ENCODE data around the gene GHRH. TPM values are rescaled to one million over a fixed set of nuclear protein-coding genes. Genes with fewer than 3 reads are reported as not detected.

Gene GHRH
- total RNA-seq, 6 experiments from 2014 or later: not detected

- H3K36me3 ChIP-seq: peaks cover 0 to 24% (median 2%) of the 10 kb centered on the region in 4 donors
- no peak overlapping the region for H3K4me3 ChIP-seq
- TF ChIP-seq CTCF (IDR thresholded peaks at IDR 0.05) (no peak), POLR2A (IDR thresholded peaks at IDR 0.05) (no peak)
- 92% methylated on average over 2 of the region's 2 CpGs for WGBS (ENCODE audit: insufficient coverage, low coverage, low lambda C conversion rate, missing lambda C conversion rate)
- ATAC-seq (no peak), DNase-seq (no peak)
- no peaks in the 10 kb centered on the region for H3K27me3 ChIP-seq
- H3K27ac ChIP-seq: no peak overlapping the region
- no peaks in the 10 kb centered on the region for H3K4me1 ChIP-seq
- intact Hi-C loops (cut with DNase I): no loop called here
- no peaks in the 10 kb centered on the region for H3K9me3 ChIP-seq
Observed at GRCh38 chr20:37302981-37303380, 41.4 kb upstream of the GHRH start.

GRCh38 chr20:37301558-37301957 lies 39.9 kb upstream of the GHRH start:
- WGBS (ENCODE audit: insufficient coverage, low coverage, low lambda C conversion rate, missing lambda C conversion rate): 90% methylated on average over 3 of the region's 3 CpGs
- Histone ChIP-seq H3K27ac (no peak overlapping the region), H3K9me3 (no peaks in the 10 kb centered on the region), H3K36me3 (peaks cover 0 to 24% (median 2%) of the 10 kb centered on the region in 4 donors), H3K4me1 (no peaks in the 10 kb centered on the region), H3K4me3 (no peak overlapping the region), H3K27me3 (no peaks in the 10 kb centered on the region)
- TF ChIP-seq CTCF (IDR thresholded peaks at IDR 0.05) (no peak), POLR2A (IDR thresholded peaks at IDR 0.05) (no peak)
- DNase-seq (no peak), ATAC-seq (no peak)
- intact Hi-C loops (cut with DNase I): no loop called here

- H3K27ac ChIP-seq: no peak overlapping the region
- no peak for TF ChIP-seq CTCF (IDR thresholded peaks at IDR 0.05)
- no peak for TF ChIP-seq POLR2A (IDR thresholded peaks at IDR 0.05)
- DNase-seq (no peak), ATAC-seq (no peak)
- intact Hi-C loops (cut with DNase I): no loop called here
- no peak overlapping the region for H3K4me3 ChIP-seq
- no peaks in the 10 kb centered on the region for H3K27me3 ChIP-seq
- H3K36me3 ChIP-seq: peaks cover 0 to 24% (median 2%) of the 10 kb centered on the region in 4 donors
- no peaks in the 10 kb centered on the region for H3K4me1 ChIP-seq
- WGBS (ENCODE audit: insufficient coverage, low coverage, low lambda C conversion rate, missing lambda C conversion rate): 86% methylated on average over 6 of the region's 9 CpGs
- H3K9me3 ChIP-seq: no peaks in the 10 kb centered on the region
Observed at GRCh38 chr20:37301120-37301519, 39.5 kb upstream of the GHRH start.

- WGBS (ENCODE audit: insufficient coverage, low coverage, low lambda C conversion rate, missing lambda C conversion rate): 91% methylated on average over 5 of the region's 6 CpGs
- DNase-seq: no peak
- Histone ChIP-seq H3K4me3 (no peak overlapping the region), H3K4me1 (no peaks in the 10 kb centered on the region), H3K27me3 (no peaks in the 10 kb centered on the region), H3K27ac (no peak overlapping the region), H3K9me3 (no peaks in the 10 kb centered on the region), H3K36me3 (peaks cover 0 to 24% (median 2%) of the 10 kb centered on the region in 4 donors)
- intact Hi-C loops (cut with DNase I): no loop called here
- no peak for ATAC-seq
- TF ChIP-seq POLR2A (IDR thresholded peaks at IDR 0.05): no peak
Observed at GRCh38 chr20:37299718-37300528, 38.3 kb upstream of the GHRH start.

- Histone ChIP-seq H3K36me3 (peaks cover 0 to 21% (median under 1%) of the 10 kb centered on the region in 4 donors), H3K4me3 (no peak overlapping the region), H3K9me3 (no peaks in the 10 kb centered on the region), H3K27me3 (no peaks in the 10 kb centered on the region), H3K4me1 (no peaks in the 10 kb centered on the region), H3K27ac (no peak overlapping the region)
- intact Hi-C loops (cut with DNase I): no loop called here
- no peak for DNase-seq
- WGBS (ENCODE audit: insufficient coverage, low coverage, low lambda C conversion rate, missing lambda C conversion rate): 81% methylated on average over 6 of the region's 6 CpGs
- ATAC-seq: peak in 1 of 4 donors; percentile 14
- TF ChIP-seq POLR2A (IDR thresholded peaks at IDR 0.05): no peak
- TF ChIP-seq CTCF (IDR thresholded peaks at IDR 0.05): no peak
Observed at GRCh38 chr20:37298190-37298939, 36.8 kb upstream of the GHRH start.

Measured in right lobe of liver (tissue), 6 donors.